Ishikawa (cell line): ENCODE measurements around the gene ASXL3.

ENCODE experiments used
- CEBPB ChIP-seq: IDR thresholded peaks from 2 replicates; pipeline ENCODE4 v1.6.1; 2012
- CREB1 ChIP-seq: IDR thresholded peaks from 2 replicates; pipeline ENCODE4 v1.6.1; 2012; ENCODE audit warnings: low read depth
- EGR1 ChIP-seq: IDR thresholded peaks from 2 replicates; pipeline ENCODE4 v1.6.1; 2012
- EP300 ChIP-seq: IDR thresholded peaks from 2 replicates; pipeline ENCODE4 v1.6.1; 2012; ENCODE audit warnings: borderline replicate concordance
- FOXM1 ChIP-seq: IDR thresholded peaks from 2 replicates; pipeline ENCODE4 v1.6.1; 2012; ENCODE audit warnings: low read depth, borderline replicate concordance
- NFIC ChIP-seq: IDR thresholded peaks from 2 replicates; pipeline ENCODE4 v1.6.1; 2012
- RAD21 ChIP-seq: IDR thresholded peaks from 2 replicates; pipeline ENCODE4 v1.6.1; 2012; ENCODE audit warnings: low read depth
- TAF1 ChIP-seq: IDR thresholded peaks from 2 replicates; pipeline ENCODE4 v1.6.1; 2012; ENCODE audit warnings: low read depth, mild to moderate bottlenecking
- TCF12 ChIP-seq: IDR thresholded peaks from 2 replicates; pipeline ENCODE4 v1.6.1; 2012; ENCODE audit warnings: low read depth
- TEAD4 ChIP-seq: IDR thresholded peaks from 2 replicates; pipeline ENCODE4 v1.6.1; 2012
- YY1 ChIP-seq: IDR thresholded peaks from 2 replicates; pipeline ENCODE4 v1.6.1; 2012; ENCODE audit warnings: low read depth
- ZBTB7A ChIP-seq: IDR thresholded peaks from 2 replicates; pipeline ENCODE4 v1.6.1; 2012; ENCODE audit warnings: low read depth
- TF ChIP-seq, protein P1 (sequence below): IDR thresholded peaks from 2 replicates; pipeline ENCODE4 v1.6.1; 2012; ENCODE audit warnings: low read depth, mild to moderate bottlenecking
- TF ChIP-seq, protein P2 (sequence below): IDR thresholded peaks from 2 replicates; pipeline ENCODE4 v1.6.1; 2012
- TF ChIP-seq, protein P3 (sequence below): IDR thresholded peaks from 2 replicates; pipeline ENCODE4 v1.6.1; 2012

The ASXL3 gene

DNA sequence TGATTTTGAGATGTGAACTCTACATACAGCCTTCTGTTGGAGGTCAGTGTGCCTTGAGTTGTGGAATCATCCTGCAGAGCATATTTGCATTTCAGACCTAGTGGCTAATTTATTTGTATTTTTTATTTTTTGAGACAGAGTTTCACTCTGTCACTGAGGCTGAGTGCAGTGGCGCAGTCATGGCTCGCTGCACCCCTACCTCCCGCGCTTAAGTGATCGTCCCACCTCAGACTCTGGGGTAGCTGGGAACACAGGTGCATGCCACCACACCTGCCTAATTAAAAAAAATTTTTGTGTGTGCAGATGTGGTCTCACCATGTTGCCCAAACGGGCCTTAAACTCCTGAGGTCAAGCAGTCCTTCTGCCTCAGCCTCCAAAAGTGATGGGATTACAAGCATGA is 104.4 kb downstream of the ASXL3 start:
- TF ChIP-seq, protein P1, sequence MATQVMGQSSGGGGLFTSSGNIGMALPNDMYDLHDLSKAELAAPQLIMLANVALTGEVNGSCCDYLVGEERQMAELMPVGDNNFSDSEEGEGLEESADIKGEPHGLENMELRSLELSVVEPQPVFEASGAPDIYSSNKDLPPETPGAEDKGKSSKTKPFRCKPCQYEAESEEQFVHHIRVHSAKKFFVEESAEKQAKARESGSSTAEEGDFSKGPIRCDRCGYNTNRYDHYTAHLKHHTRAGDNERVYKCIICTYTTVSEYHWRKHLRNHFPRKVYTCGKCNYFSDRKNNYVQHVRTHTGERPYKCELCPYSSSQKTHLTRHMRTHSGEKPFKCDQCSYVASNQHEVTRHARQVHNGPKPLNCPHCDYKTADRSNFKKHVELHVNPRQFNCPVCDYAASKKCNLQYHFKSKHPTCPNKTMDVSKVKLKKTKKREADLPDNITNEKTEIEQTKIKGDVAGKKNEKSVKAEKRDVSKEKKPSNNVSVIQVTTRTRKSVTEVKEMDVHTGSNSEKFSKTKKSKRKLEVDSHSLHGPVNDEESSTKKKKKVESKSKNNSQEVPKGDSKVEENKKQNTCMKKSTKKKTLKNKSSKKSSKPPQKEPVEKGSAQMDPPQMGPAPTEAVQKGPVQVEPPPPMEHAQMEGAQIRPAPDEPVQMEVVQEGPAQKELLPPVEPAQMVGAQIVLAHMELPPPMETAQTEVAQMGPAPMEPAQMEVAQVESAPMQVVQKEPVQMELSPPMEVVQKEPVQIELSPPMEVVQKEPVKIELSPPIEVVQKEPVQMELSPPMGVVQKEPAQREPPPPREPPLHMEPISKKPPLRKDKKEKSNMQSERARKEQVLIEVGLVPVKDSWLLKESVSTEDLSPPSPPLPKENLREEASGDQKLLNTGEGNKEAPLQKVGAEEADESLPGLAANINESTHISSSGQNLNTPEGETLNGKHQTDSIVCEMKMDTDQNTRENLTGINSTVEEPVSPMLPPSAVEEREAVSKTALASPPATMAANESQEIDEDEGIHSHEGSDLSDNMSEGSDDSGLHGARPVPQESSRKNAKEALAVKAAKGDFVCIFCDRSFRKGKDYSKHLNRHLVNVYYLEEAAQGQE: no peak
- TF ChIP-seq YY1 (no peak), TEAD4 (no peak), CREB1 (no peak), FOXM1 (no peak), NFIC (no peak), EP300 (no peak), ZBTB7A (no peak), TAF1 (no peak), CEBPB (no peak), EGR1 (no peak)
- TF ChIP-seq, protein P2, sequence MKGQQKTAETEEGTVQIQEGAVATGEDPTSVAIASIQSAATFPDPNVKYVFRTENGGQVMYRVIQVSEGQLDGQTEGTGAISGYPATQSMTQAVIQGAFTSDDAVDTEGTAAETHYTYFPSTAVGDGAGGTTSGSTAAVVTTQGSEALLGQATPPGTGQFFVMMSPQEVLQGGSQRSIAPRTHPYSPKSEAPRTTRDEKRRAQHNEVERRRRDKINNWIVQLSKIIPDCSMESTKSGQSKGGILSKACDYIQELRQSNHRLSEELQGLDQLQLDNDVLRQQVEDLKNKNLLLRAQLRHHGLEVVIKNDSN: no peak
- TF ChIP-seq, protein P3, sequence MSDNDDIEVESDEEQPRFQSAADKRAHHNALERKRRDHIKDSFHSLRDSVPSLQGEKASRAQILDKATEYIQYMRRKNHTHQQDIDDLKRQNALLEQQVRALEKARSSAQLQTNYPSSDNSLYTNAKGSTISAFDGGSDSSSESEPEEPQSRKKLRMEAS: no peak

DNA sequence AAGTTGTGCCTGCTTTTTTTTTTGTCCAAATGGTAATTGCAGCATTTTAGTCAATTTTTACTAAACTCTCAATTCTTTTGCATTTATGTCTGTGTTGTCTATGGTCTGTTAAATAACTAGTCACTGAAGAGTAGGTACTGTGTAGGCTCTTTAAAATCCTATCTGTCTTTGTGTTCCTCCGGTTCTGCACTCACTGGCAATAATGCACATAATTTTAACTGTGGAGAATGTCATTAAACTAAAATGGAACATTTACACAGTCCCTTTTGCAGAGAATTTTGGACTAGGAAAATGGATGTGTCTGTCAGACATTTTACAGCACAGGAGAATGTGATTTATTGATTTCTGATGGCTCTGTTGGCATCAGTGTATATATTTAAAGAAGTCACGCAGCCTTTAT is 116.6 kb downstream of the ASXL3 start:
- no peak for TF ChIP-seq RAD21
- TF ChIP-seq FOXM1: no peak
- TF ChIP-seq, protein P2: no peak
- no peak for TF ChIP-seq TAF1
- TF ChIP-seq CREB1: no peak
- no peak for TF ChIP-seq TEAD4
- no peak for TF ChIP-seq YY1
- no peak for TF ChIP-seq ZBTB7A
- no peak for TF ChIP-seq EGR1
- no peak for TF ChIP-seq NFIC
- TF ChIP-seq, protein P1: no peak
- no peak for TF ChIP-seq CEBPB
- TF ChIP-seq, protein P3: no peak
- TF ChIP-seq TCF12: no peak
- no peak for TF ChIP-seq EP300

DNA sequence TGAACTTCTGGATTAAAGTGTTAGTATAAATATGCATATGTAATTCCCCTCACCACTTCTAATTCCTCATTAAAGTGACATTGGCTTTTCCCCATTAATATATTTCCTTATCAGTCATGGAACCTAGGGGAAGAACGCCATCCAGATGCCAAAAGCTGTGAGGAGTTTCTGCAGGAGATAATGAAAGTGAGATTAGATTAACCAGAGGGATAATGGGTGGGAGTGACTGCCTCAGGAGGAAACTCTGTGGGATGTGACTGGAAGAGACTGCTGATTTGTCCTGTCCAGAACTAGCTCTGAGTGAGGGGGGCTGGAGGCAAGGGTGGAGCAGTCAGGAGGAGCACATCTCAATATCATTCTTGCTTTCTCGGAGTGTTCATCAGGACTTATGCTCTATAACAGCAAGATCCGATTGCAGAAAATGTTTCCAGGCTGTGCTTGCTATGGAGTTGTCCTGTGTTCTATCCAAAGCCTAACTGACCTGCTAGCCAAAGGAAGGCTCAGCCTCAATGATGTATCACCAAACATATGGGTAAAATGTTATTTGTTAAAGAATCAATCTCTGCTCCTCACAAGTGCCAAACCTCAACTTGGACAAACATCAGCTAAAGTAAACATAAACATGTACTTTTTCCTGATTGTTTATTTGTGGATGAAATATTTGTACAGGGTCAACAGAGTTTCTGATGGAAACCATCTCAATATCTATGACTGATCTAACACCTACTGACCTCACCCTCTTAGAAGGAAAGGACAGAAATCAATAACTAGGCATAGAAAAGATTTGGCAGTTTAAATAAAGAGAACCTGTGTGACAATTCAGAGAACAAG is 118.5 kb downstream of the ASXL3 start:
- TF ChIP-seq RAD21 (no peak), NFIC (no peak), YY1 (no peak), CEBPB (no peak), TCF12 (no peak), EP300 (no peak)
- TF ChIP-seq, protein P2: no peak
- TF ChIP-seq, protein P3: no peak
- TF ChIP-seq, protein P1: no peak

DNA sequence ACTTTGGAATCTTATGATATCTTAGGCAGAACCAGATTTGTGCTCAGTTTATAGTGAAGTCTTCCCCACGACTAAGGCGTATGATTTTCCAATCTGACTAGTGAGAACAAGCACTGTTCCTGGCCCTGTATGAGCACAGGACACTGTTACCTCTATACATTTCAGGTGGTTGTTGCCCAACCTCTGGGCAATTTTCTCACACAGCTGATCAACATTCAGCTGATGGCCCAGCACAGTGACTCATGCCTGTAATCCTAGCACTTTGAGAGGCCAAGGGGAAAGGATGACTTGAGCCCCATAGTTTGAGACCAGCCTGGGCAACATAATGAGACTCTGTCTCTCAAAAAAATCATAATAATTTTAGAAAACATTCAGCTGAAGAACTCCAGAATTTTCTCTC is 119.5 kb downstream of the ASXL3 start:
- TF ChIP-seq NFIC (no peak), RAD21 (no peak), ZBTB7A (no peak), TCF12 (no peak), TEAD4 (no peak), CEBPB (no peak), YY1 (no peak), TAF1 (no peak), EP300 (no peak)
- TF ChIP-seq, protein P2: no peak
- TF ChIP-seq, protein P1: no peak
